Neural progenitor cell (in vitro differentiated cells): ENCODE measurements around the gene NFATC1. TPM values are rescaled to one million over a fixed set of nuclear protein-coding genes. Genes with fewer than 3 reads are reported as not detected.

ENCODE experiments used
- DNase-seq: peaks from one replicate; pipeline ENCODE4 v3.0.0-alpha.2; 2016; ENCODE audit warnings: low spot score
- H2AFZ ChIP-seq: fragments of 200-600 bp; sonication (generic); replicated peaks from 2 replicates; pipeline ENCODE4 v1.6.1; 2016; ENCODE audit warnings: antibody characterized with exemption
- H3F3A ChIP-seq: fragments of 200-600 bp; sonication (generic); 2 replicates; pipeline ENCODE4 v1.6.1; 2016; ENCODE audit warnings: antibody characterized with exemption, low read depth
- H3K27ac ChIP-seq: fragments of 200-600 bp; sonication (generic); 2 replicates; pipeline ENCODE4 v1.5.1; 2016; ENCODE audit warnings: mild to moderate bottlenecking
- H3K27me3 ChIP-seq: fragments of 200-600 bp; sonication (generic); 2 replicates; pipeline ENCODE4 v1.6.1; 2016; ENCODE audit warnings: mild to moderate bottlenecking, moderate library complexity
- H3K36me3 ChIP-seq: fragments of 200-600 bp; sonication (generic); 2 replicates; pipeline ENCODE4 v1.5.1; 2016
- H3K4me1 ChIP-seq: fragments of 200-600 bp; sonication (generic); 2 replicates; pipeline ENCODE4 v1.6.1; 2016; ENCODE audit warnings: mixed run types
- H3K4me2 ChIP-seq: fragments of 200-600 bp; sonication (generic); 2 replicates; pipeline ENCODE4 v1.6.1; 2016
- H3K4me3 ChIP-seq: fragments of 200-600 bp; sonication (generic); 2 replicates; pipeline ENCODE4 v1.5.1; 2016
- H3K79me2 ChIP-seq: fragments of 200-600 bp; sonication (generic); 2 replicates; pipeline ENCODE4 v1.6.1; 2016; ENCODE audit warnings: low read depth
- H3K9ac ChIP-seq: fragments of 200-600 bp; sonication (generic); 2 replicates; pipeline ENCODE4 v1.6.1; 2016
- H3K9me3 ChIP-seq: fragments of 200-600 bp; sonication (generic); 2 replicates; pipeline ENCODE4 v1.5.1; 2016; ENCODE audit warnings: low read depth
- H4K20me1 ChIP-seq: fragments of 200-600 bp; sonication (generic); 2 replicates; pipeline ENCODE4 v1.6.1; 2016; ENCODE audit warnings: low read depth
- H3K27ac Mint-ChIP-seq: 3 replicates; pipeline ENCODE4 v1.8.0; 2021; ENCODE audit warnings: mixed read lengths
- H3K27me3 Mint-ChIP-seq: 2 replicates; pipeline ENCODE4 v1.8.0; 2022; ENCODE audit warnings: low read depth, mild to moderate bottlenecking, inconsistent platforms, moderate library complexity, mixed read lengths; ENCODE audit not compliant: insufficient read depth
- H3K36me3 Mint-ChIP-seq: 3 replicates; pipeline ENCODE4 v1.8.0; 2021; ENCODE audit warnings: mixed read lengths
- H3K4me1 Mint-ChIP-seq: 3 replicates; pipeline ENCODE4 v1.8.0; 2021; ENCODE audit warnings: mixed read lengths
- H3K4me3 Mint-ChIP-seq: 3 replicates; pipeline ENCODE4 v1.8.0; 2021; ENCODE audit warnings: mild to moderate bottlenecking, moderate library complexity, mixed read lengths
- H3K9me3 Mint-ChIP-seq: 3 replicates; pipeline ENCODE4 v1.8.0; 2020; ENCODE audit warnings: mixed read lengths
- EZH2 ChIP-seq: fragments of 200-600 bp; sonication (generic); IDR thresholded peaks from 2 replicates; pipeline ENCODE4 v1.6.1; 2017; ENCODE audit warnings: antibody characterized with exemption, mild to moderate bottlenecking, moderate library complexity
- EZH2phosphoT487 ChIP-seq: fragments of 200-600 bp; sonication (generic); IDR thresholded peaks from 2 replicates; pipeline ENCODE4 v1.6.1; 2017; ENCODE audit warnings: antibody characterized with exemption
- total RNA-seq: library from RNA; depleted of rRNA; stranded (reverse); fragments of >200 nt; gene quantifications from 2 replicates; pipeline ENCODE4 v1.2.3, GENCODE V29; 2015; ENCODE audit warnings: low replicate concordance
- TF ChIP-seq, protein P1 (sequence below): fragments of 200-600 bp; sonication (generic); IDR thresholded peaks from 2 replicates; pipeline ENCODE4 v1.5.1; 2017; ENCODE audit warnings: antibody characterized with exemption, mild to moderate bottlenecking

NFATC1 gene
- total RNA-seq, 1 donor from 2014 or later: 2.3 TPM

DNA sequence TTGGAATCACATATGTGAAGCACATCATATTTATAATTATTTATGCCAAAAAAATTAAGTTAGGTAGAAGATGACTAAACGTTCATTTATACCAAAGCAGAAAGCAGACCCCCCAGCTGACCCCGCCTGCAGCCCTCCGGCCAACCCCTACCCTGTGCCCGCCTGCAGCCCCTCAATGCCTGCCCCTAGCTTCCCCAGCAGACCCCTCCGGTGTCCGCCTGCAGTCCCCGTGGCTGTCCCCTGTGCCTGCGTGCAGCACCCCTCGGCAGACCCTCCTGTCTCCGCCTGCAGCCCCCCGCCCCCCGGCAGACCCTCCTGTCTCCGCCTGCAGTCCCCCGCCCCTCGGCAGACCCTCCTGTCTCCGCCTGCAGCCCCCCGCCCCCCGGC is 136.2 kb downstream of the NFATC1 start:
- peaks cover 2% of the 10 kb centered on the region for H3K4me1 ChIP-seq
- no peak overlapping the region for H3K27ac ChIP-seq
- H3K4me3 Mint-ChIP-seq: no peak overlapping the region
- H3K27me3 Mint-ChIP-seq: peaks cover 7% of the 10 kb centered on the region
- no peak for DNase-seq
- no peaks in the 10 kb centered on the region for H3K36me3 Mint-ChIP-seq
- H2AFZ ChIP-seq: no peak overlapping the region
- TF ChIP-seq, protein P1, sequence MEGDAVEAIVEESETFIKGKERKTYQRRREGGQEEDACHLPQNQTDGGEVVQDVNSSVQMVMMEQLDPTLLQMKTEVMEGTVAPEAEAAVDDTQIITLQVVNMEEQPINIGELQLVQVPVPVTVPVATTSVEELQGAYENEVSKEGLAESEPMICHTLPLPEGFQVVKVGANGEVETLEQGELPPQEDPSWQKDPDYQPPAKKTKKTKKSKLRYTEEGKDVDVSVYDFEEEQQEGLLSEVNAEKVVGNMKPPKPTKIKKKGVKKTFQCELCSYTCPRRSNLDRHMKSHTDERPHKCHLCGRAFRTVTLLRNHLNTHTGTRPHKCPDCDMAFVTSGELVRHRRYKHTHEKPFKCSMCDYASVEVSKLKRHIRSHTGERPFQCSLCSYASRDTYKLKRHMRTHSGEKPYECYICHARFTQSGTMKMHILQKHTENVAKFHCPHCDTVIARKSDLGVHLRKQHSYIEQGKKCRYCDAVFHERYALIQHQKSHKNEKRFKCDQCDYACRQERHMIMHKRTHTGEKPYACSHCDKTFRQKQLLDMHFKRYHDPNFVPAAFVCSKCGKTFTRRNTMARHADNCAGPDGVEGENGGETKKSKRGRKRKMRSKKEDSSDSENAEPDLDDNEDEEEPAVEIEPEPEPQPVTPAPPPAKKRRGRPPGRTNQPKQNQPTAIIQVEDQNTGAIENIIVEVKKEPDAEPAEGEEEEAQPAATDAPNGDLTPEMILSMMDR: no peak
- TF ChIP-seq EZH2phosphoT487: no peak
- no peak for TF ChIP-seq EZH2
- H3K27ac Mint-ChIP-seq: no peak overlapping the region
- H3K9me3 Mint-ChIP-seq: no peaks in the 10 kb centered on the region
- no peak overlapping the region for H3K4me3 ChIP-seq
- H3K4me2 ChIP-seq: no peak overlapping the region
- no peaks in the 10 kb centered on the region for H3K79me2 ChIP-seq
- peaks cover 39% of the 10 kb centered on the region for H3K27me3 ChIP-seq
- H3K9ac ChIP-seq: no peak overlapping the region
- no peaks in the 10 kb centered on the region for H3F3A ChIP-seq
- H3K9me3 ChIP-seq: no peaks in the 10 kb centered on the region
- peaks cover 4% of the 10 kb centered on the region for H3K4me1 Mint-ChIP-seq
- H4K20me1 ChIP-seq: no peaks in the 10 kb centered on the region
- H3K36me3 ChIP-seq: no peaks in the 10 kb centered on the region

DNA sequence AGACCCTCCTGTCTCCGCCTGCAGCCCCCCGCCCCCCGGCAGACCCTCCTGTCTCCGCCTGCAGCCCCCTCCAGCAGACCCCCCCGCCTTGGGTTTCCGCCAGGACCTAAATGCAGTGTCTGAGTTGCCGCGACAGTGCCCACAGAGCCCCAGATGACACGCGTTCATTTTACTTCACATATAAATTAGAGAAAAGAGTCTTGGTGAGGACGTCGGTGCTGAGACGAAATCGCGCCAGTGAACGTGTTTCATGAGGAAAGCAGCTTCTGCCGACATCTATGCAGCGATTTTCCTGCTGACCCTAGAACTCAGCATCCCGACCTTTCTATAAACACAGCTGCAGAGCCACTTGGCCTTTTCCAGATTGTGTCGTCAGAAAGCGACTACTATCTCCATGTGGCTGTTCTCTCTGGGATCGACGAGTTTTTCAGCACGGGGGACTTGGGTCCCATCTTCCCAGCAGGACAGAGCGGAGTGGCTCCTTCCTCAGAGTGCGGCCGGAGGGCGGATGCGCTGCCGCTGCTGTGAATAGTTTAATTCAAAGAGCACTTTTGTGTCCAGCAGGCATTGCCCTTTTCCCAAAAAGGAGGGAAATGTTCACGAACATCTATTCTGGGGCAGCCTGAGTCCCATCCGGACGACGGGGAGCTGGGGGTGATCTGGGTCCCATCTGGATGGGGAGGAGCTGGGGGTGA is 136.7 kb downstream of the NFATC1 start:
- peaks cover 2% of the 10 kb centered on the region for H3K4me1 ChIP-seq
- no peak for DNase-seq
- H4K20me1 ChIP-seq: no peaks in the 10 kb centered on the region
- Mint-ChIP-seq H3K27me3 (peaks cover 7% of the 10 kb centered on the region), H3K27ac (no peak overlapping the region), H3K4me3 (no peak overlapping the region), H3K4me1 (peaks cover 4% of the 10 kb centered on the region), H3K36me3 (no peaks in the 10 kb centered on the region), H3K9me3 (peaks cover under 1% of the 10 kb centered on the region)
- TF ChIP-seq EZH2 (no peak), EZH2phosphoT487 (no peak)
- TF ChIP-seq, protein P1: no peak
- no peak overlapping the region for H3K4me2 ChIP-seq
- peaks cover 39% of the 10 kb centered on the region for H3K27me3 ChIP-seq
- no peak overlapping the region for H3K27ac ChIP-seq
- H3K9me3 ChIP-seq: peaks cover under 1% of the 10 kb centered on the region
- H3F3A ChIP-seq: no peaks in the 10 kb centered on the region
- no peak overlapping the region for H2AFZ ChIP-seq
- H3K36me3 ChIP-seq: no peaks in the 10 kb centered on the region
- no peak overlapping the region for H3K9ac ChIP-seq
- no peak overlapping the region for H3K4me3 ChIP-seq
- no peaks in the 10 kb centered on the region for H3K79me2 ChIP-seq

DNA sequence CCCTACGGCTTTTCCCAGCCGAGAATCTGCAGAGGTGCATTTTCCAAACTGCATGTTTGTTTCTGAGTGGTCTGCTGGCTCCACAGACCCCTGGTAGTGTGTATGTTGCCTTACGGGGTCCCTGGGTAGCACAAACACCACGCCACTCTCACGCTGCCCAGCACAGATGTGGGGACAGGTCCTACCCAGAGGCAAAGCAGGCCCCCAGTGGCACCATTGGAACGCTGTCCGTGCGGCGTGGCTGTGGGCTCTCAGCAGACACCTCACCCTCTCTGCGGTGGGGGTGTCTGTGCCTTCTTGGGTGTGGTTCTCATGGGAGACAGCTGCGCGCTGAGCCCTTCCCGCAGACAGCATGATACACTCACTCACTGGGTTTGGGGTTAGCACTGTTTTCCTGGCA is 137.4 kb downstream of the NFATC1 start:
- no peak for DNase-seq
- H3K4me2 ChIP-seq: no peak overlapping the region
- Mint-ChIP-seq H3K4me1 (peaks cover 4% of the 10 kb centered on the region), H3K36me3 (no peaks in the 10 kb centered on the region), H3K27ac (no peak overlapping the region), H3K9me3 (peaks cover 5% of the 10 kb centered on the region), H3K27me3 (peaks cover 7% of the 10 kb centered on the region), H3K4me3 (no peak overlapping the region)
- no peak overlapping the region for H3K4me3 ChIP-seq
- peaks cover 2% of the 10 kb centered on the region for H3K4me1 ChIP-seq
- H3K9me3 ChIP-seq: peaks cover 4% of the 10 kb centered on the region
- no peaks in the 10 kb centered on the region for H3K79me2 ChIP-seq
- H3F3A ChIP-seq: no peaks in the 10 kb centered on the region
- H4K20me1 ChIP-seq: no peaks in the 10 kb centered on the region
- no peaks in the 10 kb centered on the region for H3K36me3 ChIP-seq
- H3K27ac ChIP-seq: no peak overlapping the region
- H2AFZ ChIP-seq: no peak overlapping the region
- H3K9ac ChIP-seq: no peak overlapping the region
- TF ChIP-seq, protein P1: no peak
- peaks cover 39% of the 10 kb centered on the region for H3K27me3 ChIP-seq
